AG08395 (cell line): Measurements from ENCODE around the gene IRF5.
"Not testable (repeated sequence)": the region's sequence is repeated elsewhere in the genome, so short reads cannot be mapped to it uniquely, and the experiment has no call there.

ENCODE experiments used
- DNase-seq: peaks from one replicate; pipeline ENCODE4 v3.0.0; 2012; ENCODE audit warnings: mixed read lengths, low spot score

The IRF5 gene

GRCh38 chr7:128963327-128963757 lies 25.6 kb downstream of the IRF5 start:
- DNase-seq = no peak

DNA sequence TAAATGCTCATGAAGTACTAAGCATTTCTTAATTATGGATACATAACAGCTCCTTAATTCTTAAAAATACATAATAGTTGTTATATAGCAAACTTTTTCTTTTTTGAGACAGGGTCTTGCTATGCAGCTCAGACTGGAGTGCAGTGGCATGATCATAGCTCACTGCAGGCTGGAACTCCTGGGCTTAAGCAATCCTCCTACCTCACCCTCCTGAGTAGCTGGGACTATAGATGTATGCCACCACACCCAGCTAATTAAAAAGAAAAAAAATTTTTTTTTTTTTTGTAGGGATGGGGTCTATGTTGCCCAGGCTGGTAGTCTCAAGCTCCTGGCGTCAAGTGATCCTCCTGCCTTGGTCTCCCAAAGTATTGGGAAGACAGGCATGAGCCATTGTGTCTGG lies 30.9 kb downstream of the IRF5 start:
- DNase-seq = no peak

DNA sequence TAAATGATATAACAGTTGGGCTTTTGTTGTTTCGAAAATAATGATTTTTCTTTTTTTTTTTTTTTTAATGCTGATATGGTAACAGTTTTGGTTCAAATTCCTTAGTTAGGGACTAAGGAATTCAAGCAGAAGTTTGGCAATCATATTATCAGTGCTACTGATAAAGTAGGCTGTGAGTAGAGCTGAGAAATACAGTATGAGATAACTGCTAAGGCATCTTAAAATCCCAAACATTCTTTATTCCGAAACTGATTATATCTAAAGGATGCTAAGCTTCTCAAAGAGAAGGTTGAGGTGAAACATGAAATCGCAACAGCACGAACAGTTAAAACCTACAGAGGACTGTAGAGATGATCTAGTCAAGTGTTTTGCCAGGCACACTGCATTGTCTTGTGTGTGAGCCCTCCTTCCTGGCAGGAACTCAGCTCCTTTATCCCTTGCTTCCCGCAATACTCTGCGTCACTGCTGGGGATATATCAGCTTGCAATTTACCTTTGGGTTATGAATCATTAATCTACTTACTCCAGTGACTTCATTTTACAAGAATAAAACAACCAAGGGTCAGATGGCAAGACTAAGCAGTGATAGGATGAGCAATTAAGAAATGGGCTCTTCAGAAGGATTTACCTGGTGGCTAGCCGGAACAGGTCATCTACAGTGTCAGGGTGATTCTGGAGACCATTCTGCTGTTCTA lies 36.7 kb downstream of the IRF5 start:
- DNase-seq = no peak

DNA sequence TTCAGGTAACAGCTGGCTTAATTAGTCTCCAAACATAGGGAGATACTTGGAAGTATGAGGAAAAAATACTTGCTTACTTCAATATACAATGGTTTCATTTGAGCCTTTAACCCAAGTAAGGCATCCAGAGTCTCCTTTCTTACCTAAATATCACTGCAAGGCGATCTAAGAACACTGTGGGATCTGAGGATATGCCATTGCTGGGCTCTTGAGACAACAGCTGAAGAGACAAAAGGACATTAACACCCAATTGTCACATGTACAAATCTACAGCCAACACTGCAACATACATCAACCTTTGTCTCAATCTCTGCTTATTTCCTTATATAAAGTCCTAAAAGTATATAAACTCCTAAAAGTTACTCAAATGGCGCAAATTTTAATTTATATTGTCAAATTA lies 44.4 kb downstream of the IRF5 start:
- no peak for DNase-seq

DNA sequence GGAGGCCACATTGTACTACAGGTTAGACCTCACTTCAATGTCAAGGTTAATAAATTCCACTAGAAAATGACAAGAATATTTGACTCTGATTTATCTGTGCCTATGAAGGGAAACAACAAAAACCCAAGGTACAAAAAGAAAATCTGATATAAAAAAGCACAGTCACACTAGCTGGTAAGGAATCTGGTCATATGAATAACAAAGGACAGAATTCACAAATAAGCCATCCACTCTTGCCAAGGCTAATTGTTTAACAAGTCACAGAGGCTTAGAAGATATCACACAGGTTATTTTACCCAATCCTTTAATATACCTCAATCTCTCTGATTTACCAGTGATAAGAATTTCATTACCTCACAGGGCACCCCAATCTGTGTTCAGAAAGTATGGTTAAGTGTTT lies 47.9 kb downstream of the IRF5 start:
- DNase-seq = no peak

- DNase-seq = no peak
Measured at GRCh38 chr7:128986609-128987008, 48.9 kb downstream of the IRF5 start.

- DNase-seq = no peak
Measured at GRCh38 chr7:128988372-128988771, 50.6 kb downstream of the IRF5 start.

DNA sequence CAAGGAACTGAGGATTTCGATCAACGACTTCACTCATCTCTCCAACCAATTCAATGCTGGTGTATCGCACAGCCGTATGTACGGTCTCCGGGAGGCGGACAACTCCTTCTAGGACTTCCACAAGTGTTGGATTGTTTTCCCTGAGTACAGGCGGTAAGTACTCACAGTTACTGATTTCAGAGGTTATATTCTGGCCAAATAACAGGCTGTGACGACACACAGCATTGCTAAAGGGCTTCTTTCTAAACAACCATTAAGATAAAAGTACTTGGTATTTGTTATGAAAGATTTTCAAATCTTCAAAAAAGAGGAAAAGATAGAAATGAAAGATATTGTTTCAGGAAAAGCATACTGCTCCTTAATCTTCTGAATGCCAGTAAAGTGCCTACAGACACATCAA lies 52.2 kb downstream of the IRF5 start:
- DNase-seq = no peak

DNA sequence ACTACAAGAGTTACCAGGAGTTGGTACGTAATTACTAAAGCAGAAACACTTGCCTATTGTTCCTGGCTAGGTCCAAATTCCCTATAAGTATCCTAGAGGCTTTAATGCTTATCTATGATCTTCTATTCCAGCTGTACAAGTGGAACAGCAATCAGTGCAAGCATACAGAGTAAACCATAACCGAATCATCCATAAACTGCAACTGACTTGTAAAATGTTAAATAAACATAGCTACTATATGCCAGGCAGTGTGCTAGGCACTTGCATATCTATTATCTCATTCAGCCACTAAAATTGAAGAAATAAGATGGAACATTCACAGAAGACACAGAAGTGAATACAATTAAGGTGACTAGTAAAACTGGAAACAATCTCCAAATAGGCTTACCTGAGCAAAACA lies 55.7 kb downstream of the IRF5 start:
- no peak for DNase-seq

GRCh38 chr7:128994560-128994959 lies 56.8 kb downstream of the IRF5 start:
- DNase-seq = not testable (repeated sequence)

DNA sequence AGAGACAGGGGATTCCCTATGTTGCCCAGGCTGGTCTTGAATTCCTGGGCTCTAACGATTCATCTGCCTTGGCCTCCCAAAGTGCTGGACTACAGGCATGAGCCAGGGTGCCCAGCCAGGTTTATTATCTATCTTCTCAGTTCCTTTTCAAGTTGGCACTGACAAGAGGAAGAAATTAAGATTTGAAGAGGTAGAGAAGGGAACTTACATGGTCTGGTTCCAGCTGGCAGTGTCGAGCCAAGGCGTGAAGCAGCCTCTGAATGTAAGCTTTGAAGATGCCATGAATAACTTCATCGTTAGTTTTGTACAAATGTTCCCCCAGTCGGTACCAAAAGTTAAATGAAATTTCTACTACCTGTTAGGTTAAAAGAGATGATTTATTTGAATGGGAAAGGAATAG lies 59.5 kb downstream of the IRF5 start:
- no peak for DNase-seq
